Stimulated activated CD4-positive, alpha-beta T cell treated with anti-CD3 and anti-CD28 coated beads, Interleukin-12 subunit alpha, Interleukin-12 subunit beta, amount 100 ng/mL, for 4 hours (primary cell): Measurements from ENCODE around the gene CPED1.

Experiments used
- DNase-seq: peaks from one replicate; pipeline ENCODE4 v3.0.0-alpha.2; 2020

The CPED1 gene

GRCh38 chr7:121331574-121331973, 343.1 kb downstream of the CPED1 start:
- no peak for DNase-seq

- no peak for DNase-seq
These were observed 345.9 kb downstream of the CPED1 start for GRCh38 chr7:121334376-121334775.

- no peak for DNase-seq
These were observed 346.6 kb downstream of the CPED1 start for GRCh38 chr7:121334875-121335648.

- DNase-seq: no peak
These were observed 348.1 kb downstream of the CPED1 start for GRCh38 chr7:121336579-121336978.

GRCh38 chr7:121337398-121337797, 348.9 kb downstream of the CPED1 start:
- DNase-seq: no peak

- no peak for DNase-seq
These were observed 350.6 kb downstream of the CPED1 start for GRCh38 chr7:121339082-121339481.

- DNase-seq: no peak
These were observed 353.4 kb downstream of the CPED1 start for GRCh38 chr7:121341933-121342332.

GRCh38 chr7:121342631-121343030, 354.1 kb downstream of the CPED1 start:
- DNase-seq: no peak

GRCh38 chr7:121343302-121343701, 354.8 kb downstream of the CPED1 start:
- no peak for DNase-seq

- DNase-seq: no peak
These were observed 355.6 kb downstream of the CPED1 start for GRCh38 chr7:121344093-121344492.

GRCh38 chr7:121344497-121344896, 356.0 kb downstream of the CPED1 start:
- no peak for DNase-seq
